ENCODE data around the gene SEC24D. TPM values are rescaled to one million over a fixed set of nuclear protein-coding genes. Genes with fewer than 3 reads are reported as not detected.

SEC24D gene
- total and polyA plus RNA-seq, 2 of the 8 experiments (the other 6 are each of a cell fraction or from before 2014, with no cell fraction given) = 28.9 to 91.6 TPM

DNA sequence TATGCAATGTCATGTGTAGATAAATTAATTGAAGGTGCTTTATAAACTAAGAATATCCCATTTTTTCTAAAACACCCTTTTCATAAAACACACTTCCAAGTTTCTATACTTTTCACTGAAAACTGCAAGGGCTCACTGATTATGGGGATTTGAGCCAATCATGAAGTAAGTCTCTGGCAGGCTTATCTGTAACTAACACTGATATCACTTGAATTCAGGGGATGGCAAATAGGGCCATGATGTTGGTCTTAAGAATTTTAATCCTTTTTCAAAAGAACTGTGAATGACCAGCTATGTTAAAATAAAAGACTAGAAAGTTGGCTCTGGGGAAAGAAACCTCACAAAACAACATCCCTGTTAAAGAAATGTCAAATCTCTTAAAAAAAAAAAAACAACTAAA is 13.0 kb upstream of the SEC24D start:
- Histone ChIP-seq H3K4ac (replicated peaks; ENCODE audit: insufficient read length, low read depth, low read length) (no peak overlapping the region), H2BK15ac (ENCODE audit: low read length) (no peak overlapping the region), H3K36me3 (ENCODE audit: control insufficient read depth in 2 of 4, insufficient read depth in 4 of 4, low read length in 3 of 4) (no peaks in the 10 kb centered on the region), H3K27me3 (replicated peaks in 1 of 4; ENCODE audit: control insufficient read depth in 3 of 4, extremely low read depth in 1 of 4, insufficient read depth in 3 of 4, low read length in 3 of 4) (no peaks in the 10 kb centered on the region), H3K9ac (replicated peaks in 1 of 4; ENCODE audit: extremely low read depth in 1 of 4, low read depth in 3 of 4, low read length in 3 of 4) (no peak overlapping the region; a peak in 1 of 7 replicates), H2BK120ac (replicated peaks; ENCODE audit: low read depth, low read length) (peak overlapping the region; percentile 79), H3K79me1 (ENCODE audit: low read depth, low read length) (no peaks in the 10 kb centered on the region), H2AK5ac (ENCODE audit: low read depth, low read length) (no peak overlapping the region), H3K4me1 (replicated peaks in 1 of 4; ENCODE audit: control insufficient read depth in 3 of 4, insufficient read depth in 4 of 4, low read length in 3 of 4) (peaks cover 0 to 13% (median 9%) of the 10 kb centered on the region in 4 experiments; a peak in 5 of 7 replicates), H3K56ac (replicated peaks; ENCODE audit: insufficient read length, low read depth, low read length) (no peak overlapping the region), H3K23me2 (ENCODE audit: low read depth, low read length) (peaks cover 4% of the 10 kb centered on the region; the same call in 1 of the 2 replicates), H4K20me1 (replicated peaks in 1 of 2; ENCODE audit: control insufficient read depth in 1 of 2, insufficient read depth in 2 of 2, low read length in 2 of 2) (no peaks in the 10 kb centered on the region), H2BK12ac (ENCODE audit: low read depth, low read length) (no peak overlapping the region; the same call in 1 of the 2 replicates), H3K79me2 (ENCODE audit: control insufficient read depth in 1 of 2, insufficient read depth in 2 of 2, low read length in 2 of 2) (peaks cover 0 to 11% of the 10 kb centered on the region in 2 experiments; a peak in 2 of 4 replicates), H2BK20ac (ENCODE audit: low read length) (no peak overlapping the region), H3K18ac (ENCODE audit: extremely low read depth, low read length) (no peak overlapping the region; the same call in 1 of the 2 replicates), H4K8ac (ENCODE audit: extremely low read depth, insufficient read depth, low read length) (no peak overlapping the region), H3K4me3 (ENCODE audit: extremely low read depth in 1 of 4, insufficient read depth in 2 of 4, low read depth in 3 of 4, low read length in 4 of 4) (peak overlapping the region in 1 of 4 experiments; percentile 66; a peak in 1 of 8 replicates), H3K23ac (ENCODE audit: insufficient read length) (no peak overlapping the region), H2AFZ (ENCODE audit: low read length) (no peak overlapping the region), H3K9me3 (ENCODE audit: insufficient read depth in 2 of 2, low read depth in 1 of 2, low read length in 1 of 2) (no peaks in the 10 kb centered on the region), H4K91ac (replicated peaks; ENCODE audit: insufficient read length, low read length) (no peak overlapping the region), H3K4me2 (ENCODE audit: insufficient read depth in 1 of 2, low read depth in 2 of 2, low read length in 2 of 2) (peak overlapping the region; percentile 66 to 79; a peak in 2 of 4 replicates), H4K5ac (ENCODE audit: insufficient read length, low read depth, low read length) (peak overlapping the region; percentile 27), H3K27ac (ENCODE audit: low read depth, low read length) (no peak overlapping the region), H3K14ac (ENCODE audit: insufficient read length) (no peak overlapping the region), H2BK5ac (ENCODE audit: low read depth, low read length) (no peak overlapping the region)
- no peak for TF ChIP-seq JUN (IDR thresholded peaks at IDR 0.05; ENCODE audit: low read depth, low read length)
- no peak for FAIRE-seq
- POLR2A ChIA-PET (ENCODE audit: partially characterized antibody) = interaction anchor here (4.3 kb wide), 1 partner anchor 11 kb away, joined by 32 read pairs; the partner anchor contains the start of gene SEC24D
- DNase-seq (ENCODE audit: low read depth in 1 of 2, low spot score in 2 of 2) = no peak
- CTCF ChIA-PET (ENCODE audit: partially characterized antibody) = interaction anchor here (0.8 to 3.7 kb wide), 3 partner anchors 10 to 77 kb away, joined by 3 to 18 read pairs (median 3); partner anchors contain the start of gene SEC24D
